ENCODE results near the gene MGAT5. TPM values are rescaled to one million over a fixed set of nuclear protein-coding genes. Genes with fewer than 3 reads are reported as not detected.

MGAT5 gene
- polyA plus RNA-seq, 1 donor from 2014 or later = 14.0 TPM

- Mint-ChIP-seq H3K36me3 (peaks cover 3% of the 10 kb centered on the region), H3K4me3 (peak overlapping the region in 1 of 4 donors; percentile 67), H3K4me1 (peaks cover 23 to 57% (median 40%) of the 10 kb centered on the region in 3 donors), H3K27ac (peak overlapping the region in 1 of 3 donors; percentile 13), H3K27me3 (no peaks in the 10 kb centered on the region), H3K9me3 (peaks cover 0 to 4% (median 0%) of the 10 kb centered on the region in 3 donors)
These were observed 28.7 kb upstream of the MGAT5 start for GRCh38 chr2:134225173-134225572.

GRCh38 chr2:134225841-134226240, 28.0 kb upstream of the MGAT5 start:
- Mint-ChIP-seq H3K4me3 (no peak overlapping the region), H3K27me3 (no peaks in the 10 kb centered on the region), H3K36me3 (peaks cover 3% of the 10 kb centered on the region), H3K4me1 (peaks cover 23 to 54% (median 40%) of the 10 kb centered on the region in 3 donors), H3K27ac (no peak overlapping the region), H3K9me3 (peaks cover 0 to 4% (median 0%) of the 10 kb centered on the region in 3 donors)

GRCh38 chr2:134226601-134227000, 27.3 kb upstream of the MGAT5 start:
- peaks cover 3% of the 10 kb centered on the region for H3K36me3 Mint-ChIP-seq
- H3K27ac Mint-ChIP-seq = peak overlapping the region in 2 of 3 donors; percentile 52 to 61
- H3K4me3 Mint-ChIP-seq = no peak overlapping the region
- peaks cover 0 to 4% (median 0%) of the 10 kb centered on the region in 3 donors for H3K9me3 Mint-ChIP-seq
- H3K4me1 Mint-ChIP-seq = peaks cover 26 to 57% (median 43%) of the 10 kb centered on the region in 3 donors
- H3K27me3 Mint-ChIP-seq = no peaks in the 10 kb centered on the region

GRCh38 chr2:134227666-134228065, 26.2 kb upstream of the MGAT5 start:
- no peak overlapping the region for H3K4me3 Mint-ChIP-seq
- peaks cover 3% of the 10 kb centered on the region for H3K36me3 Mint-ChIP-seq
- peaks cover 0 to 4% (median 0%) of the 10 kb centered on the region in 3 donors for H3K9me3 Mint-ChIP-seq
- H3K4me1 Mint-ChIP-seq = peaks cover 37 to 68% (median 54%) of the 10 kb centered on the region in 3 donors
- no peaks in the 10 kb centered on the region for H3K27me3 Mint-ChIP-seq
- peak overlapping the region in 1 of 3 donors; percentile 40 for H3K27ac Mint-ChIP-seq

GRCh38 chr2:134228493-134228903, 25.4 kb upstream of the MGAT5 start:
- Mint-ChIP-seq H3K27me3 (no peaks in the 10 kb centered on the region), H3K36me3 (peaks cover 3% of the 10 kb centered on the region), H3K27ac (peak overlapping the region in 1 of 3 donors; percentile 85), H3K4me1 (peaks cover 45 to 76% (median 62%) of the 10 kb centered on the region in 3 donors), H3K9me3 (peaks cover 0 to 4% (median 0%) of the 10 kb centered on the region in 3 donors), H3K4me3 (peak overlapping the region in 1 of 4 donors; percentile 75)

- Mint-ChIP-seq H3K4me3 (no peak overlapping the region), H3K4me1 (peaks cover 55 to 79% (median 73%) of the 10 kb centered on the region in 3 donors), H3K27ac (peak overlapping the region in 2 of 3 donors; percentile 55 to 71), H3K9me3 (peaks cover 0 to 4% (median 0%) of the 10 kb centered on the region in 3 donors), H3K27me3 (no peaks in the 10 kb centered on the region), H3K36me3 (no peaks in the 10 kb centered on the region)
These were observed 24.3 kb upstream of the MGAT5 start for GRCh38 chr2:134229540-134229939.

DNA sequence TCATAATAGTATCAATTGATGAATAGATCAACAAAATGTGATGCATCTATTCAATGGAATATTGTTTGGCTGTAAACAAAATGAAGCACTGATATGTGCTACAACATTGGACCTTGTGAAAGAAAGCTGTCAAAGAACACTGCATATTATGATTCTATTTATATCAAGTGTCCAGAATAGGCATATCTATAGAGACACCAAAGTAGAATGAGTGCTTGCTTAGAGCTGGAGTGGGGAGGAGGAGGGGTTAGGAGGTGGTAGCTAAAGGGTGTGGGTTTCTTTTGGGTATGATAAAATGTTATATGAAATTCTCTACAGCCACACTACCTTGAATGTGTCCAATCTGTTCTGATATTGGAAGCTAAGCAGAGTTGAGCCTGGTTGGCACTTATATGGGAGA, 23.0 kb upstream of the MGAT5 start:
- peaks cover 0 to 4% (median 0%) of the 10 kb centered on the region in 3 donors for H3K9me3 Mint-ChIP-seq
- H3K4me1 Mint-ChIP-seq = peaks cover 57 to 83% (median 76%) of the 10 kb centered on the region in 3 donors
- H3K36me3 Mint-ChIP-seq = peaks cover 3% of the 10 kb centered on the region
- peak overlapping the region in 1 of 3 donors; percentile 49 for H3K27ac Mint-ChIP-seq
- peak overlapping the region in 2 of 4 donors; percentile 40 to 53 for H3K4me3 Mint-ChIP-seq
- H3K27me3 Mint-ChIP-seq = no peaks in the 10 kb centered on the region

- no peaks in the 10 kb centered on the region for H3K27me3 Mint-ChIP-seq
- peaks cover 5% of the 10 kb centered on the region for H3K36me3 Mint-ChIP-seq
- peaks cover 53 to 82% (median 74%) of the 10 kb centered on the region in 3 donors for H3K4me1 Mint-ChIP-seq
- peak overlapping the region; percentile 49 to 89 (median 85) for H3K27ac Mint-ChIP-seq
- H3K4me3 Mint-ChIP-seq = peak overlapping the region in 3 of 4 donors; percentile 38 to 63 (median 58)
- H3K9me3 Mint-ChIP-seq = peaks cover 0 to 4% (median 0%) of the 10 kb centered on the region in 3 donors
These were observed 22.4 kb upstream of the MGAT5 start for GRCh38 chr2:134231301-134231964.

- peak overlapping the region in 3 of 4 donors; percentile 38 to 63 (median 58) for H3K4me3 Mint-ChIP-seq
- H3K27ac Mint-ChIP-seq = peak overlapping the region; percentile 43 to 89 (median 85)
- peaks cover 56 to 81% (median 69%) of the 10 kb centered on the region in 3 donors for H3K4me1 Mint-ChIP-seq
- H3K9me3 Mint-ChIP-seq = peaks cover 0 to 4% (median 0%) of the 10 kb centered on the region in 3 donors
- peaks cover 5% of the 10 kb centered on the region for H3K36me3 Mint-ChIP-seq
- no peaks in the 10 kb centered on the region for H3K27me3 Mint-ChIP-seq
These were observed 21.9 kb upstream of the MGAT5 start for GRCh38 chr2:134231965-134232340.

GRCh38 chr2:134232461-134232860, 21.4 kb upstream of the MGAT5 start:
- H3K4me1 Mint-ChIP-seq = peaks cover 59 to 80% (median 68%) of the 10 kb centered on the region in 3 donors
- H3K4me3 Mint-ChIP-seq = peak overlapping the region; percentile 21 to 86 (median 50)
- peak overlapping the region; percentile 43 to 89 (median 85) for H3K27ac Mint-ChIP-seq
- peaks cover 0 to 4% (median 0%) of the 10 kb centered on the region in 3 donors for H3K9me3 Mint-ChIP-seq
- peaks cover 5% of the 10 kb centered on the region for H3K36me3 Mint-ChIP-seq
- H3K27me3 Mint-ChIP-seq = no peaks in the 10 kb centered on the region

- no peaks in the 10 kb centered on the region for H3K27me3 Mint-ChIP-seq
- H3K27ac Mint-ChIP-seq = peak overlapping the region; percentile 43 to 91 (median 76)
- H3K9me3 Mint-ChIP-seq = peaks cover 0 to 4% (median 0%) of the 10 kb centered on the region in 3 donors
- peaks cover 61 to 75% (median 68%) of the 10 kb centered on the region in 3 donors for H3K4me1 Mint-ChIP-seq
- H3K36me3 Mint-ChIP-seq = peaks cover 5% of the 10 kb centered on the region
- H3K4me3 Mint-ChIP-seq = peak overlapping the region; percentile 38 to 86 (median 54)
These were observed 20.8 kb upstream of the MGAT5 start for GRCh38 chr2:134232868-134233727.

- peak overlapping the region; percentile 43 to 91 (median 76) for H3K27ac Mint-ChIP-seq
- H3K9me3 Mint-ChIP-seq = peaks cover 0 to 4% (median 0%) of the 10 kb centered on the region in 3 donors
- no peaks in the 10 kb centered on the region for H3K27me3 Mint-ChIP-seq
- peaks cover 5% of the 10 kb centered on the region for H3K36me3 Mint-ChIP-seq
- peaks cover 61 to 73% (median 67%) of the 10 kb centered on the region in 3 donors for H3K4me1 Mint-ChIP-seq
- H3K4me3 Mint-ChIP-seq = peak overlapping the region; percentile 6 to 86 (median 54)
These were observed 20.1 kb upstream of the MGAT5 start for GRCh38 chr2:134233728-134234136.

DNA sequence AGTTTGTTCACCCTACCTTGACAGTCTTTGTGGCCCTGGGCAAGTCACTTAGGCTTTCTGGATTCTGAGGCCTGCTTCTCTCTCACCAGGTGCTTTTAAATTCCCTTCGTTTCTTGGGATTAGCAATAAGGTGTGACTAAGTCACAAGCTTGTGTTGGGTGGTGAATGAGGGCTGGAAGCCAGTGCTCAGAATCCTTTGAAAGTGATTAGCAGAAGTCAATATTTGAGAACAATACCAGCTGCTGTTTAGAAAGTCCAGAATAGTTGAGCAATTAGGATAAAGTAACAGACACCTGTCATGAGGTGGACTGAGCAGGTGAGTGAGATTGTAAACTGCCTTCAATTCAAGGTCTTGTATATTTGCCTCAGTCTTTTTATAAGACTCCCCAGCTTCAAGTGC, 19.3 kb upstream of the MGAT5 start:
- peak overlapping the region in 3 of 4 donors; percentile 44 to 86 (median 63) for H3K4me3 Mint-ChIP-seq
- no peaks in the 10 kb centered on the region for H3K27me3 Mint-ChIP-seq
- peaks cover 62 to 74% (median 66%) of the 10 kb centered on the region in 3 donors for H3K4me1 Mint-ChIP-seq
- H3K9me3 Mint-ChIP-seq = peaks cover 0 to 3% (median 0%) of the 10 kb centered on the region in 3 donors
- peaks cover 5% of the 10 kb centered on the region for H3K36me3 Mint-ChIP-seq
- H3K27ac Mint-ChIP-seq = peak overlapping the region in 2 of 3 donors; percentile 43 to 76

DNA sequence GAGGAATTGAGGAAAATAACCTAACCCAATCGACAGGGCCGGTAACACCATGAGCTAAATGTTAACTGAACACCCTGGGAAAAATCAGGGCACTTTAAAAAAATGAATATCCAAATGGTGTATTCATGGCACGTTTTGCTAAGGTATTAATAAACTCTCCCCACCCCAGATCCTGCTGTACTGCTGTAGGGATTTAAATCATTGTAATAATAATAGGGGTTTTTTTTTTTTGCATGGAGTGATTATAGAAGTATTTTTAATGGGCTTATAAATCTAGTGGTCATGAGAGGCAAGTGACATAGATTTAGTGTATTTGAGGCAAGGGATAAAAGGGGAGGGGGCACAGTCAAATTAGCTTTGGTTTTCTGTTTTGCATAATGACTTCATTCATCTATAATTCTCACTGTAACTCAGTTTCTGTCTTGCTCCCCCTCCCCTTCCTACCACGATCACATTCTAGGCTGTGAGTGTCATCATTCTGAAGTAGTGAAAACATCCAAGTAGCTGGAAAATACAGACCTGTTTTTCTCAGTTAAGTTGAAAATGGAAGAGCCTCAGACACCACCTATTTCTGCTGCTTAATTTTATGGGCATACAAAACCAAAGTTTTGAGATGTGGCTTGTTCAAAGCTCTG, 18.2 kb upstream of the MGAT5 start:
- H3K27ac Mint-ChIP-seq = peak overlapping the region in 2 of 3 donors; percentile 25 to 77
- peaks cover 5% of the 10 kb centered on the region for H3K36me3 Mint-ChIP-seq
- peaks cover 60 to 76% (median 64%) of the 10 kb centered on the region in 3 donors for H3K4me1 Mint-ChIP-seq
- peak overlapping the region in 1 of 4 donors; percentile 2 for H3K4me3 Mint-ChIP-seq
- H3K27me3 Mint-ChIP-seq = no peaks in the 10 kb centered on the region
- no peaks in the 10 kb centered on the region for H3K9me3 Mint-ChIP-seq
